ENCODE measurements around the gene SCUBE1. TPM values are rescaled to one million over a fixed set of nuclear protein-coding genes. Genes with fewer than 3 reads are reported as not detected.
A peak's percentile ranks its signal among the peaks of the same experiment; 100 is the strongest.

The SCUBE1 gene
- polyA plus RNA-seq, 1 donor from 2014 or later: not detected

DNA sequence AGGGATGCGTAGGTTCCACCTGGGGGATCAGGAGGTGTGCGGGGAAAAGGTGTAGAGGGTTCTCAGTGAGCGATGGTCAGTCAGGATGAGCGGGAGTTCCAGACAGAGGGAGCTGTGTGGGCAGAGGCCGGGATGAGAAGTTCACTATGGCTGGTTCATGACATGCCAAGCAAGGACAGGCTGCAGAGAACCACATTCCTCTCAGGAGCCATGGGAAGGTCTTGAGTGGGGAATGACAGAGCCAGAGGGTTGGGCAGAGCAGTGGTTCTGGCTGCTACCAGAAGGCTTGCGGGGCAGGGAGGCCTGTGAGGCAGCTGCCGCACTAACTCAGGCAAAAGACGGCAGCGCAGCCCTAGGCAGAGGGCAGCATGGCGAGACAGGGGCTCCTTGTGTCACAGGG is 66.1 kb downstream of the SCUBE1 start:
- peaks cover 10% of the 10 kb centered on the region for H3K27me3 Mint-ChIP-seq
- peak overlapping the region in 1 of 3 donors; percentile 69 for H3K27ac Mint-ChIP-seq
- H3K36me3 Mint-ChIP-seq: no peaks in the 10 kb centered on the region
- peaks cover 0 to 5% (median 1%) of the 10 kb centered on the region in 3 donors for H3K4me1 Mint-ChIP-seq
- no peak overlapping the region for H3K4me3 Mint-ChIP-seq
- H3K9me3 Mint-ChIP-seq: no peaks in the 10 kb centered on the region

DNA sequence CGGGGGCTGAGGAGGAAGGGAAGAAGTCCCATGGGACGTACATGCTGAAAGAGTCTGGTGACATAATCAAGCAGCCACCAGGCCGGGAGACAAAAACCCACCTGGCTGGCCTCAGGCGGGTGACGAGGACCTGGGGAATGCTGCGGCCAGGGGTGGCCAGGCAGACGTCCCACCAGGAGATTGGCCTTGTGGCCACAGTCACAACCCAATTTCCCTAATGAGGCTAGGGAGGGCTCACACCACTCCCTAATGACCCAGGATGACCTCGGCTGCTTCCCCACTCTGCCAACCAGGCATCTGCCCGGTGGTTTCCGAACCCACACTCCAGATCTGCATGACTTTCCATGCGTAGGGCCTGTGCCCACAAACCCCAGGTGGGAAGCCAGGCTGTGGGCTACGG is 66.9 kb downstream of the SCUBE1 start:
- H3K4me1 Mint-ChIP-seq: peaks cover 0 to 5% (median 1%) of the 10 kb centered on the region in 3 donors
- H3K4me3 Mint-ChIP-seq: no peak overlapping the region
- no peaks in the 10 kb centered on the region for H3K36me3 Mint-ChIP-seq
- H3K27me3 Mint-ChIP-seq: peaks cover 6% of the 10 kb centered on the region
- no peaks in the 10 kb centered on the region for H3K9me3 Mint-ChIP-seq
- H3K27ac Mint-ChIP-seq: no peak overlapping the region

DNA sequence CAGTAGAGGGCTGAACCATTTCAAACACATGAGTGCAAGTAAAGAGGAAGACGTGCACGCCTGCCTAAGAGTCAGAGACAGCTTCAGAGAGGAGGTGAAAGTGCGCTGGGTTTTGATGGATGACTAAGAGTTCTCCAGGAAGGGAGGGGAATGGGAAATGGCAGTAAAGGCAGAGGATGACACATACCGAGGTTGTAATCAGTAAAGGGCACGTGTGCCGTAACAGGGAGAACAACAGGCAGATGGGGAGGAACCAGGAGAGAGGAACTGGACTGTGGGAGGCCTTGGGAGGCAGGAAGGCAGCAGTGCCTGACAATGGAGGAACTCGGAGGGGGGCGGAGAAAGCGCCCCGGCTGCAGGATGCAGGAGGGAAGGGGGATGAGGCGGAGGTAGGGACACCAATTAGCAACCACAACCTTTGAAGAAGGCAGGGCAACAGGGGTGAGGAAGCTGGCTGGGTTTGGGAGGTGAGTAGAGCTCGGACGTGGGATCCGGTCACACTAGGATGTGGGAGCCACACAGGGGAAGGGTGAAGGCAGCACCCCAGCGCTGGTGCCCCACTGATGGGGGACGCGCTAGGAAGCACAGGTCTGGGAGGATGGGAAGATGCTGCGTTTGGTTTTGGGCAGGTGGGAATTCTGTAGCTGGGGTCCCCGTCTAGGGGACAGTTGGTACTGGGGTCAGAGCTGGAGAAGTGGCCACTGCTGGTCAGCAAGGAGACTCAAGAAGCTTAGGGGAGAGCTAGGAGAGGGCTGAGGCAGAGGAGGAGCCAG is 67.4 kb downstream of the SCUBE1 start:
- H3K27ac Mint-ChIP-seq: no peak overlapping the region
- peaks cover 1 to 5% (median 2%) of the 10 kb centered on the region in 3 donors for H3K4me1 Mint-ChIP-seq
- H3K4me3 Mint-ChIP-seq: no peak overlapping the region
- H3K36me3 Mint-ChIP-seq: no peaks in the 10 kb centered on the region
- peaks cover 6% of the 10 kb centered on the region for H3K27me3 Mint-ChIP-seq
- no peaks in the 10 kb centered on the region for H3K9me3 Mint-ChIP-seq

DNA sequence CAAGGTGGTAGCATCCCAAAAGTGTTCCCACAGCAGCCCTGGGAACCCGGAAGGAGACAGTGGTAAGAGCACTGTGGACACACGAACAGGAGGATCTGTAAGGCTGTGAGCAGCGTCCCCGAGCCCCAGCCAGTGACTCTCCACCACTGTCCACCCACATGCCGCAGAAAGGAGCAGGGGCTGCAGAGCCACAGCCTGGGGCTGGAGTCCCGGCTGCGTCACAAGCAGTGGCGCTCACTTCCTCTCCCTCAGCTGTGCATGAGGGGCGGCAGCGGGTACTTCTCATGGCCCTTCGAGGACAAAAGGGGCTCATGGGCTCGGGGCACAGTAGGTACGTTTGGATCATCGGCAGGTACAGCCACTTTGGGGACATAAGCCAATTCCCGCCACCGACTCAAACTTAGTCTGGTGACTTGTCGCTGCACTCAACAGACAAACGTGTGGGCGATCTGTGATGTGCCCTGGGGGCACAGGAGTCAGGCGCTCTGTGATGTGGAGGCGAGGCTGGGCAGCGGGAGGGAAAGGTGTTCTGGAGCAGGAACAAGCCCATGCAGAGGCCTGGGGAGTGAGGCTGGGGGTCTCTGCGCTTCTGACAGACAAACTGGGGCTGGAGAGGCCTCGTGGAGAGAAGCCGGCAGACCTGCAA is 68.5 kb downstream of the SCUBE1 start:
- H3K9me3 Mint-ChIP-seq: no peaks in the 10 kb centered on the region
- no peaks in the 10 kb centered on the region for H3K36me3 Mint-ChIP-seq
- H3K27ac Mint-ChIP-seq: no peak overlapping the region
- peaks cover 4% of the 10 kb centered on the region for H3K27me3 Mint-ChIP-seq
- H3K4me1 Mint-ChIP-seq: peaks cover 1 to 5% (median 5%) of the 10 kb centered on the region in 3 donors
- no peak overlapping the region for H3K4me3 Mint-ChIP-seq

DNA sequence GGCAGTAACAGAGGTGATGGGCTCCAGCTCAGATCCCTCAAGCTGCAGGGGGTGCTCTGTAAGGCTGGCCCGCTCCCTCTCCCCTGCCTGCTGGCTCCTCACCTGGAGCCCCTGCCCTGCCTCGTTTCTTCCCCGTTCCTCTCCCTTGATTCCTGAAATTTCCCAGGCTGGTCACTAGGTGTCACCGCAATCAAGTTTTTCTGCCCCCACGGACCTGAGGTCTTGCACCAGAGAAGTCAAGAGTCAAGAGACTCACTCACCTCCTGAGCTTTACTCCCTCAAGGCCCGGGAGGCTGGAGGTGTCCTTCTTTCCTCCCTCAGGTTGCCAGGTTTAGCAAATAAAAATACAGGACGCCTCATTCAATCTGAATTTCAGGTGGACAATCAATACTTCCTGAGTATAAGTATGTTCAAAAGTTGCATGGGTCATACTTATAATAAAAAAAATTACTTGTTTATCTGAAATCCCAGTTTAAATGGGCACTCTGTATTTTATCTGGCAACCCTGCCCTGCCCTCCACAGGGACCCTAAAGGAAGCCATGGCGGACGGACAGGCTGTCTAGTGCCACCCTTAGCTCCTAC is 69.2 kb downstream of the SCUBE1 start:
- H3K27ac Mint-ChIP-seq: no peak overlapping the region
- peaks cover 4% of the 10 kb centered on the region for H3K27me3 Mint-ChIP-seq
- H3K4me3 Mint-ChIP-seq: no peak overlapping the region
- H3K36me3 Mint-ChIP-seq: no peaks in the 10 kb centered on the region
- no peaks in the 10 kb centered on the region for H3K9me3 Mint-ChIP-seq
- H3K4me1 Mint-ChIP-seq: peaks cover 1 to 5% (median 5%) of the 10 kb centered on the region in 3 donors

DNA sequence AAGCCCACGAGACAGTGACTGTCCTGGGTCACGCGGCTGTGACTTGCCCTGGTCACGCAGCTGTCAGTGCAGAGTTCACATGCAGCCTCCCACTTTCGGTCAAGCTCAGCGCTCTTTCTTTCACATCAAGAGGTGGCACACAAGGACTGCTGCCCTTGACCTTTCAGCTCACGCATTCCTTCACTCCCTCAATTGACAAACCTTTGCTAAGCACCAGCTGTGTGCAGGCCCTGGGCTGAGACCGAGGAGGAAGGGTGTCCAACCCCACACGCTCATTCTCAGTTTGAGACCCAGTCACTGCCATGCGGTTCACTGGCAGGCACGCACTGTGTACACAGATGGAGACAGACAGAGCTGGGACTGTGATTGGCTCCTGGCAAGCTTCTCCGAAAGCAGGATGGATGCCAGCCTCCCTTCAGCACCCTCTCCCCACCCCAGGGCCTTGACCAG is 70.3 kb downstream of the SCUBE1 start:
- Mint-ChIP-seq H3K9me3 (no peaks in the 10 kb centered on the region), H3K27me3 (peaks cover 7% of the 10 kb centered on the region), H3K4me1 (peaks cover 1 to 5% (median 5%) of the 10 kb centered on the region in 3 donors), H3K4me3 (no peak overlapping the region), H3K27ac (no peak overlapping the region), H3K36me3 (no peaks in the 10 kb centered on the region)

DNA sequence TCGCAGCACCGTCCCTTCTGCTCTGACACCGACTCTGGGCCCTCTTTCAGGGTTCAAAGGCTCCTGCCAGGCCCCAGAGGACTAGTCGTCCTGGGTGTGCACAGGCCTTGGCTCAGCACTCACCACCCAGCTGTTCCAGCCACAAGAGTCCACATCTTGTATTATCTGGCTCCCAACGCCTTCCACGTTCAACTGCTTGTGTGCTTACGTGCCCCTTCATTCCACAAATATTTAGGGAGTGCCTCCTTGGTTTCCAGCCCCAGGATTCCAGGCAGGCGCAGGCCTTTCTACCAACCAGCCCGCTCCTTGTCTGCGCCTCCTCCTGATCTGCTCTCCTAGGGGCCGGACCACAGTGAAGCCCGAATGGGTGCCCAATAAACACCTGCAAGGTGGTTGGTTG is 70.9 kb downstream of the SCUBE1 start:
- Mint-ChIP-seq H3K36me3 (no peaks in the 10 kb centered on the region), H3K27ac (no peak overlapping the region), H3K4me3 (no peak overlapping the region), H3K9me3 (no peaks in the 10 kb centered on the region), H3K4me1 (peaks cover 1 to 5% (median 5%) of the 10 kb centered on the region in 3 donors), H3K27me3 (peaks cover 7% of the 10 kb centered on the region)

DNA sequence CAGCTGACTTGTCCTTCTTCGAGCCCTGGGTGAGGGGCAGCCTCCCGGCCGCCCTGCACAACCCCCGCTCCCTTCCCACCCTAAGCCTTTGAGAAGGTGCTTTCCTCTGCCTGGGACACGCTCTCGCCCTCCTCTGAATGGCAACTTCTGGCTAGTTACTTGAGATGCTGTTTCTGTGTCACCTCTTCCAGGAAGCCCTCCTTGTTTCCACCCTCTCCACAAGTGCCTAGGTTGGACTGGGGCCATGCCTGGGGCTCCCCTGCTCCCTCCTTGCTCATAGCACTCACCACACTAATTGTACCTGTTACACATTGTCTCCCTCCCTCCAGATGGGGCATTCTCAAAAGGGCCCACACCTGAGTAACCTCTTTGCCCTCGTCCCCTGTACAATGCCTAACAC is 72.2 kb downstream of the SCUBE1 start:
- no peaks in the 10 kb centered on the region for H3K36me3 Mint-ChIP-seq
- no peaks in the 10 kb centered on the region for H3K9me3 Mint-ChIP-seq
- peaks cover 7% of the 10 kb centered on the region for H3K27me3 Mint-ChIP-seq
- peaks cover 1 to 5% (median 5%) of the 10 kb centered on the region in 3 donors for H3K4me1 Mint-ChIP-seq
- no peak overlapping the region for H3K27ac Mint-ChIP-seq
- peak overlapping the region in 1 of 4 donors; percentile 47 for H3K4me3 Mint-ChIP-seq

DNA sequence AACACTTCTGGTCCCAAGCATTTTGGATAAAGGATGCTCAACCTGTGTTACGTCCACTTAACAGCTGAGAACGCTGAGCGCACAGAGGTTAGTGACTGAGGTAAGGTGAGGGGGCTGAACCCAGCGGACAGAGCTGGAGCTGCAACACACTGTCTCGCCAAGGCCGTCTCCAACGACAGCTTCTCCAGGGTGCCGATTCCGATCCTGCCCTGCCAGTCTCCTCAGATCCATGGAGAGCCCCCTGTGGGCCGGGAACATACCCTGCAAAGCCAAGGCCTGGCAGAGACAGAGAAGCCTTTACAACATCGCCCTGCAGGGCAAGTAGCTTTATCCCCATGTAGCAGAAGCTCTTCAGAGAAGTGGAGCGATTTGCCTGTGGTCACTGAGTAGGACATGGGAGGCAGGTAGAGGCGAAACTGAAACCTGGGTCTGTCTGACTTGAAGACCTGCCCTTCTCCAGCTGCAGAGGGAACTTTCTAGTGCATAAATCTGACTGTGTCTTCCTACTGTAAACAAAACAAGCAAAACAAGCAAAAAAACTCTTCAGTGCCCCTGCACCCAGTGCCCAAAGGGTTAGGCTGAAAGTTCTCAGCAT is 72.8 kb downstream of the SCUBE1 start:
- H3K9me3 Mint-ChIP-seq: no peaks in the 10 kb centered on the region
- peaks cover 1 to 5% (median 5%) of the 10 kb centered on the region in 3 donors for H3K4me1 Mint-ChIP-seq
- H3K4me3 Mint-ChIP-seq: peak overlapping the region in 1 of 4 donors; percentile 47
- H3K27ac Mint-ChIP-seq: no peak overlapping the region
- H3K27me3 Mint-ChIP-seq: peaks cover 7% of the 10 kb centered on the region
- H3K36me3 Mint-ChIP-seq: no peaks in the 10 kb centered on the region

DNA sequence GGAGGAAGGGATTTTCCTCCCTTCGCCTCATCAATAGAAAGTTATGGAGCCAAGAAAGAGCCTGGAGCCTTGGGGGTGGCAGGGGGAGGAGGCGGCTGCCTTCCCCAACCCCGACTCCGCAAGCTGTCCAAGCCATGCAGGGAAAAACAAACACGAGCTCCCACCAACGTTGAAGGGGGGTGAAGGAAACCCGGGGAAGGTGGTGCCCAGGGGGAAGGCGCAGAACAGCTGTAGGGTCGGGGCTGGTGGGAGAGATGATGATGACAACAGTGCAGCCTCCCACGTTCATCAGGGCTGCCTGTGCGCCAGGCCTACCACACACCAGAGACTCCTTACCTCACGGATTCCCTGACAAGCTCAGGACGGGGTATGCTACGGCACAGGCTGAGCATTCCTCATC is 73.5 kb downstream of the SCUBE1 start:
- no peak overlapping the region for H3K27ac Mint-ChIP-seq
- H3K27me3 Mint-ChIP-seq: peaks cover 10% of the 10 kb centered on the region
- H3K36me3 Mint-ChIP-seq: no peaks in the 10 kb centered on the region
- H3K4me1 Mint-ChIP-seq: peaks cover 3 to 11% (median 7%) of the 10 kb centered on the region in 3 donors
- no peak overlapping the region for H3K4me3 Mint-ChIP-seq
- no peaks in the 10 kb centered on the region for H3K9me3 Mint-ChIP-seq

DNA sequence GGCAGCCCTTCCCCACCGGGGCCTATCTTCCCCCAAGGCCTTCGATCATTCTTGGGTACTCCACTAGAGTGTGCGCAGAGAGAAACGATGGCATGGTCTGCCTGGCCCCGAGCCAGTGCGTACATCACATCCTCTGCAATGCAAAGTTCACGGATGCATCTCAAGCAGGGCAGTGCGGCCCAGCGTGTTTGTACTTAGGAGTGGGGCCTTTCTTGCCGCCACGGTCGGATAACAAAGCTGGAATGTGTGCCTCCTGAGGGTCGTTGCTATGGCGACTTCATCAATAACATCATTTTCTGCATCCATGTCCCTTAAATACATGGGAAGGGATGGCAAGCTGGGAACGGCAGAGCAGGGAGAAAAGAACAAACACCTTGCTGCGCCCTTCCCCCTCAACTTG is 73.9 kb downstream of the SCUBE1 start:
- peaks cover 5 to 13% (median 10%) of the 10 kb centered on the region in 3 donors for H3K4me1 Mint-ChIP-seq
- H3K4me3 Mint-ChIP-seq: no peak overlapping the region
- H3K36me3 Mint-ChIP-seq: no peaks in the 10 kb centered on the region
- peaks cover 12% of the 10 kb centered on the region for H3K27me3 Mint-ChIP-seq
- no peaks in the 10 kb centered on the region for H3K9me3 Mint-ChIP-seq
- H3K27ac Mint-ChIP-seq: no peak overlapping the region

DNA sequence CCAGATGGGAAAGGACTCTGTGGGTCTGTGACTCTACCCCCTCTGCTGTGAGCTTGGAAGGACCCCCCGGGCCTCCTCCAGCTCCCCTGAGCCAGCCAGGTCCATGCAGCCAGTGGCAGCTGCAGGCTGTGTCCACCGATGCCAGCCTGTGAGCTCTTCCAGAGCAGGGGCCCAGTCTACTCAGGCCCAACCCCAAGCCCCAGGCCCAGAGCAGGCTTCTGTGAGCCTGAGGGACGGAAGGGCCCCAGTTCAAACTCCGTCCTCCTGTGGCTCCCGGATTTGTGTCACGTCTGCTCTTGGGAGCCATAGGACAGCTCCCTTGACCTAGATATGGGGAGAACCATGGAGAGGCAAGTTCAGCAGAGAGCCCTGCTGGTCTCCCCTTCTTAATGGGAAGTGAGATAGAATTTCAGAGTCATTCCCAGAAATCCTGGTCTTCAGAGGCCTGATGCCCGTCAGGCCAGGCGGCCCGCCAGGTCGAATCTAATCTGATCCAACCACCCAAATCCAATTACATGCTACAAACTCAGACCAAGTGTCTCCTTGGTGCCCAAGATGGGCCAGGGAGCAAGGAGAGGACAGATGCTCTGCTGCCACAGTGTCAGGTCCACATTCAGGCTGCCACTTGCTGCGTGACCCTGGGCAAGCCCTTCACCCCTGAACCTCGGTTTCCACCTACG is 75.1 kb downstream of the SCUBE1 start:
- Mint-ChIP-seq H3K27me3 (peaks cover 21% of the 10 kb centered on the region), H3K27ac (no peak overlapping the region), H3K9me3 (no peaks in the 10 kb centered on the region), H3K36me3 (no peaks in the 10 kb centered on the region), H3K4me3 (no peak overlapping the region), H3K4me1 (peaks cover 12 to 21% (median 19%) of the 10 kb centered on the region in 3 donors)

DNA sequence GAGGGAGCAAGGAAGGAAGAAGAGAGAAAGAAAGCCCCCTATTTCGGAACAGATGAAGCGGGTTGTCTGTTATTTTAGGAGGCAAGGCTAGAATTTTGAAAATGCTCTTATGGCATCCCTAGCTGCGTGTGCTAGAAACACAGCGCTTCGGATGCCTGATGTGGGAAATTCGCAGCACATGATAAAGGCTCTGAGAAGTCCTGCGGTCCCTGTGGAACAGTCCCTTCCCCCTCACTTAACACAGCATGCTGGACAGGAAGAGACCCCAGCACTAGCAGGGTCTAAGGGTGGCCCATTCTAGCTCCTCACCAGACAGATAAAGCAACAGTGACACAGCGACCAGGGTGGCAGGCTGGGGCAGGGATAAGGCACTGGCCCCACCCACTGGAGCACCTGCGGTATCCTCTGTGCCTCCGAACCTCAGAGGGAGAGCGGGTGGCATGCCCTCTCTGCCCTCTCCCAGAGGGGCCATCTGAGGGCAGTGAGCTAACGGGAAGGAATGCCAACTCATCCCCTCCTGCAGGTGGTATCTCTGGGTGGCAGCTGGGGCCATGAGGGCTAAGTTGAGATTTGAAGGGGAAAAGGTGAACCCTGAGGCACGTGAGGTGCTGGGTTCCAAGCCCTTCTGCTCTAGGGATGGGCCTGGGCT is 75.7 kb downstream of the SCUBE1 start:
- Mint-ChIP-seq H3K9me3 (no peaks in the 10 kb centered on the region), H3K27me3 (peaks cover 27% of the 10 kb centered on the region), H3K27ac (no peak overlapping the region), H3K36me3 (no peaks in the 10 kb centered on the region), H3K4me3 (no peak overlapping the region), H3K4me1 (peaks cover 15 to 24% (median 19%) of the 10 kb centered on the region in 3 donors)

DNA sequence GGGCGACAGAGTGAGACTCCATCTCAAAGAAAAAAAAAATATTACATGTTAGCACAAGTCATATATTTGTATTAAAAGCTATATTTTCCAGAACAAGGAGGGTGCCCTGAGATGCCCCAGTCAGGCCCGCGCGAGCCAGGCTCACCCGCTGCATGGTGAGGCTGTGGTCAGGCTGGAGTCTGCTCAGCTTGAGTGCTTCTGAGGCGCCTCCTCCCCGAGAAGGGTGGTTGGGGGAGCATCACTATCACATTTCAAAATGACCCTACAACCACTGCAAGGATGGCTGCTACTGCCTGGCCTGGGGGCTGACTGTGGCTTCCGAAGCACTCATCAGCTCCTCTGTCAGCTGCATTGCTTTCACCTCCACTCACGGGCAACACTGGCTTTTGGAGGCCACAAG is 77.1 kb downstream of the SCUBE1 start:
- Mint-ChIP-seq H3K36me3 (no peaks in the 10 kb centered on the region), H3K27me3 (peaks cover 29% of the 10 kb centered on the region), H3K4me1 (peaks cover 15 to 24% (median 22%) of the 10 kb centered on the region in 3 donors), H3K4me3 (no peak overlapping the region), H3K9me3 (no peaks in the 10 kb centered on the region), H3K27ac (no peak overlapping the region)

Measured in IgD-negative memory B cell (primary cell).